ENCODE results near the gene LRMDA. TPM values are rescaled to one million over a fixed set of nuclear protein-coding genes. Genes with fewer than 3 reads are reported as not detected.

Gene LRMDA
- polyA plus RNA-seq, 1 donor (not counting 4 experiments of a cell fraction or from before 2014, with no cell fraction given): not detected

- Histone ChIP-seq H3K4me1 (ENCODE audit: control insufficient read depth, extremely low read depth, insufficient read depth, low read length) (no peaks in the 10 kb centered on the region), H3K9me3 (ENCODE audit: control insufficient read depth, low read depth, low read length) (no peaks in the 10 kb centered on the region), H2AFZ (ENCODE audit: control insufficient read depth, low read length) (no peak overlapping the region), H3K36me3 (ENCODE audit: control insufficient read depth in 2 of 2, extremely low read depth in 1 of 2, insufficient read depth in 2 of 2, low read length in 2 of 2) (no peaks in the 10 kb centered on the region), H3K4me2 (ENCODE audit: control insufficient read depth, extremely low read depth, insufficient read depth, low read depth, low read length) (no peak overlapping the region), H3K9ac (ENCODE audit: control insufficient read depth, extremely low read depth, insufficient read depth, low read length) (no peak overlapping the region), H3K79me2 (ENCODE audit: control insufficient read depth, insufficient read depth, low read length) (no peaks in the 10 kb centered on the region), H3K4me3 (ENCODE audit: control insufficient read depth in 2 of 3, extremely low read depth in 1 of 3, insufficient read depth in 2 of 3, low read depth in 1 of 3, low read length in 3 of 3) (no peak overlapping the region), H3K27me3 (ENCODE audit: control insufficient read depth, extremely low read depth, insufficient read depth, low read length) (no peaks in the 10 kb centered on the region), H3K27ac (ENCODE audit: control insufficient read depth, insufficient read depth, low read length) (no peak overlapping the region), H3K9me1 (ENCODE audit: control insufficient read depth, extremely low read depth, insufficient read depth, low read length) (no peaks in the 10 kb centered on the region), H4K20me1 (ENCODE audit: control insufficient read depth, extremely low read depth, insufficient read depth, low read length) (no peaks in the 10 kb centered on the region)
- dilution Hi-C loops (cut with MboI; ENCODE audit: extremely low pct_ligation_motif_present, low sequenced_read_pairs): no loop called here
- FAIRE-seq (no peak), DNase-seq (ENCODE audit: low read depth, low spot score) (no peak)
- TF ChIP-seq EZH2 (IDR thresholded peaks at IDR 0.05; ENCODE audit: low read length) (no peak), CTCF (optimal IDR thresholded peaks at IDR 0.05 in 1 of 3, IDR thresholded peaks at IDR 0.05 in 1 of 3, conservative IDR thresholded peaks at IDR 0.05 in 1 of 3; ENCODE audit: extremely low read depth in 1 of 3, insufficient read depth in 2 of 3, low read length in 3 of 3) (no peak)
Measured at GRCh38 chr10:76558996-76559891, 1127.8 kb downstream of the LRMDA start.

GRCh38 chr10:76559892-76560220 lies 1128.4 kb downstream of the LRMDA start:
- H3K4me1 ChIP-seq (ENCODE audit: control insufficient read depth, extremely low read depth, insufficient read depth, low read length): no peaks in the 10 kb centered on the region
- no peak overlapping the region for H3K9ac ChIP-seq (ENCODE audit: control insufficient read depth, extremely low read depth, insufficient read depth, low read length)
- no peaks in the 10 kb centered on the region for H3K27me3 ChIP-seq (ENCODE audit: control insufficient read depth, extremely low read depth, insufficient read depth, low read length)
- no peak overlapping the region for H3K4me3 ChIP-seq (ENCODE audit: control insufficient read depth in 2 of 3, extremely low read depth in 1 of 3, insufficient read depth in 2 of 3, low read depth in 1 of 3, low read length in 3 of 3)
- DNase-seq (ENCODE audit: low read depth, low spot score) (no peak), FAIRE-seq (no peak)
- no peaks in the 10 kb centered on the region for H3K36me3 ChIP-seq (ENCODE audit: control insufficient read depth in 2 of 2, extremely low read depth in 1 of 2, insufficient read depth in 2 of 2, low read length in 2 of 2)
- no peak overlapping the region for H2AFZ ChIP-seq (ENCODE audit: control insufficient read depth, low read length)
- TF ChIP-seq CTCF (optimal IDR thresholded peaks at IDR 0.05 in 1 of 3, IDR thresholded peaks at IDR 0.05 in 1 of 3, conservative IDR thresholded peaks at IDR 0.05 in 1 of 3; ENCODE audit: extremely low read depth in 1 of 3, insufficient read depth in 2 of 3, low read length in 3 of 3): no peak
- TF ChIP-seq EZH2 (IDR thresholded peaks at IDR 0.05; ENCODE audit: low read length): no peak
- no peaks in the 10 kb centered on the region for H4K20me1 ChIP-seq (ENCODE audit: control insufficient read depth, extremely low read depth, insufficient read depth, low read length)
- H3K79me2 ChIP-seq (ENCODE audit: control insufficient read depth, insufficient read depth, low read length): no peaks in the 10 kb centered on the region
- H3K27ac ChIP-seq (ENCODE audit: control insufficient read depth, insufficient read depth, low read length): no peak overlapping the region
- no peak overlapping the region for H3K4me2 ChIP-seq (ENCODE audit: control insufficient read depth, extremely low read depth, insufficient read depth, low read depth, low read length)
- H3K9me1 ChIP-seq (ENCODE audit: control insufficient read depth, extremely low read depth, insufficient read depth, low read length): no peaks in the 10 kb centered on the region
- dilution Hi-C loops (cut with MboI; ENCODE audit: extremely low pct_ligation_motif_present, low sequenced_read_pairs): no loop called here
- no peaks in the 10 kb centered on the region for H3K9me3 ChIP-seq (ENCODE audit: control insufficient read depth, low read depth, low read length)

Data from keratinocyte (primary cell).